COLO829 (cell line): Measurements from ENCODE around the gene GDF15.
"Not testable (repeated sequence)": the region's sequence is repeated elsewhere in the genome, so short reads cannot be mapped to it uniquely, and the experiment has no call there.

Experiments used
- DNase-seq: peaks from one replicate; pipeline ENCODE4 v3.0.0; 2012; ENCODE audit warnings: low spot score

Gene GDF15

GRCh38 chr19:18364277-18364825, 21.6 kb upstream of the GDF15 start:
- not testable (repeated sequence) for DNase-seq

- DNase-seq = peak; percentile 95
Observed at GRCh38 chr19:18364826-18365528, 21.0 kb upstream of the GDF15 start.

DNA sequence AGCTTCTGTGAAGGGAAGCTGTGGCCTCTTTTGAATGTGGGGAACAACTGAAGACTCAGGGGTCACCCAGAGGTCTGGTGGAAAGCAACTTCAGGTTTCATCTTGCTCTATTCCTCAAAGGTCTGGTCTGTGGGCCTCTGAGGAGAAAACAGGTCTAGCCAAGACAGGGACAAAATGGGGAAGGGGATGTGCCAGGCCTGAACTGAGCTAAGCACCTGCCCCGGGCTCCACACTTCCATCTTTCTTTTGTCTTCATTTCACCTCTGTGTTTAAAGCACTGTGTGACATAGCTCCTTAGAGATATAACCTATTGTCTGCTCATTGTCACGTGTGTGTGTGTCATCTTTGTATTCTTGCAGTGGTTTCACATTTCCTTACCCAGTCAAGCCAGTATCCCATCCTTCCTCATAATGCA, 19.9 kb upstream of the GDF15 start:
- DNase-seq = no peak

GRCh38 chr19:18368504-18369222, 17.3 kb upstream of the GDF15 start:
- no peak for DNase-seq

- no peak for DNase-seq
Observed at GRCh38 chr19:18373407-18373891, 12.5 kb upstream of the GDF15 start.

DNA sequence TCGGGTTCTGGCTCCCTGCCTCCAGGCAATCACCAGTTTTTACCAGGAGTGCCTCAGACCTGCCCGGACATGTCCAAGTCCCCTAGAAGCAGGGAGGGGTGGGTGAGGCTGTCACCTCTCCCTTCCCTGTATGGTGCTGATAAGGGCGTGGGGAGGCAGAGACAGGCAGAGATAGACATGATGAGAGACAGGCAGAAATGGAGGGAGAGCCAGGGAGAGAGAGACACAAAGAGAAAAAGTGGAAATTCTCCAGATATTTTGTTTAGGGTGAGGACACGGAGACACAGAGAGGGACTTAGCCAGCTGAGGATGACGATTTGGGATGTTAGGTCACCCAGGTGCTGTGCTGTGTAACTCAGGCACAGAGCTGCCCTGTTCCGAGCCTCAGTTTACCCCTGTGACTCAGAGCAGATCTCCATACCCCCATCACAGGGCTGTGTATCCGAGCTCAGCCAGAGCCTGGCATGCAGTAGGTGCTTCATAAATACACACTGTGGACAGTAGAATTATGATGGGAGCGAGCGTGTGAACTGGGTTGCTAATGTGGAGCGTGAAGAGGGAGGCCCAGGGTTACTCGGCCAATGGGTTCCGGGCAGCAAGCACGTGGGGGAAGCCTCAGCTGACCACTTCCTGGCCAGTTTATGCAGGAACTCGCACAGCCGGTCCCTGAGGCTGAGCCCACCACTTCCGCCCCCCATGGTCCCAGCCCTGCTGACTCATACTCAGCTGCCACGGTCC, 11.9 kb upstream of the GDF15 start:
- peak; percentile 97 for DNase-seq

- DNase-seq = no peak
Observed at GRCh38 chr19:18377026-18377425, 8.9 kb upstream of the GDF15 start.

GRCh38 chr19:18379803-18380747, 5.9 kb upstream of the GDF15 start:
- DNase-seq = no peak

DNA sequence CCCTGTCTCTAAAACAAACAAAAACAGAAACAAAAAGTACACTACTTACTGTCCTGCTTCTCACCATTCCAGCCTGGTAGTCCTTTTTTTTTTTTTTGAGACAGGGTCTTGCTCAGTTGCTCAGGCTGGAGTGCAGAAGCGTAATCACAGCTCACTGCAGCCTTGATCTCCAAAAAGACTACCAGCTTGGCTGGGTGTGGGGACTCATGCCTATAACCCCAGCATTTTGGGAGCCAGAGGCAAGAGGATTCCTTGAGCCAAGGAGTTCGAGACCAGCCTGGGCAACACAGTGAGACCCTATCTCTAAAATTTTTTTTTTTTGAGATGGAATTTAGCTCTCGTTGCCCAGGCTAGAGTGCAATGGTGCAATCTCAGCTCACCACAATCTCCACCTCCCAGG, 5.1 kb upstream of the GDF15 start:
- no peak for DNase-seq

DNA sequence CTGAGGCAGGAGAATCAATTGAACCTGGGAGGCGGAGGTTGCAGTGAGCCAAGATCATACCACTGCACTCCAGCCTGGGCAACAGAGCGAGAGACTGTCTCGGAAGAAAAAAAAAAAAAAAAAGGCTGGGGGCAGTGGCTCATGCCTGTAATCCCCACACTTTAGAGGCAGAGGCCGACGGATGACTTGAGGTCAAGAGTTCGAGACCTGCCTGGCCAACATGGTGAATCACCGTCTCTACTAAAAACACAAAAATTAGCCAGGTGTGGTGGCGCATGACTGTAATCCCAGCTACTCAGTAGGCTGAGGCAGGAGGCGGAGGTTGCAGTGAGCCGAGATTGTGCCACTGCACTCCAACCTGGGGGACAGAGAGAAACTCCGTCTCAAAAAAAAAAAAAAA, 2.3 kb upstream of the GDF15 start:
- not testable (repeated sequence) for DNase-seq

DNA sequence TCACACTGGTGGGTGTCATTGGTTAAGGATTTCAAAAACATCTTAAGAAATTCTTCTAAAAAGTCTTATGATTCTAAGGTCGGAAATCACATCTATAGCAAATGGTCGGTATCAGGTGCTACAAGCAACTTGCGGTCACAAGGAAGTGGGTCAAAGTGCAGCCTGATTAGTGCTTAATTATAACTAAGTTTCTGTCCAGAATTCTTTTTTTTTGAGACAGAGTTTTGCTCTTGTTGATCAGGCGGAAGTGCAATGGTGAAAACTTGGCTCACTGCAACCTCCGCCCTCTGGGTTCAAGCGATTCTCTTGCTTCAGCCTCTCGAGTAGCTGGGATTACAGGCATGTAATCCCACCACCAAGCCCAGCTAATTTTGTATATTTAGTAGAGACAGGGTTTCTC, 1.2 kb upstream of the GDF15 start:
- no peak for DNase-seq

DNA sequence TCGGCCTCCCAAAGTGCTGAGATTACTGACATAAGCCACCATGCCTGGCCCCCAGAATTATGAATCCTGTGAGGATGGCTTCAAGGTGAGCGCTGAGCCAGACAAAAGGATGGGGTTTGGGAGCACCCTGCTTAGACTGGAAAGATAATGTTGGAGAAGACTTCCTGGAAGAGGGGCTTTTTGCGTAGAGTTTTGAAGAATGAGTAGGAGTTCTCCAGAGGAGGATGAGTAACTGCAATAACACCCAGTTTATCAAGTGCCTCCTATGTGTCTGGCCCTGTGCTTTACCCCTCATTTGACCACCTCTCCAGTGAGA, 641 bp upstream of the GDF15 start:
- DNase-seq = no peak

- DNase-seq = no peak
Observed at GRCh38 chr19:18386543-18387271, 749 bp downstream of the GDF15 start.

DNA sequence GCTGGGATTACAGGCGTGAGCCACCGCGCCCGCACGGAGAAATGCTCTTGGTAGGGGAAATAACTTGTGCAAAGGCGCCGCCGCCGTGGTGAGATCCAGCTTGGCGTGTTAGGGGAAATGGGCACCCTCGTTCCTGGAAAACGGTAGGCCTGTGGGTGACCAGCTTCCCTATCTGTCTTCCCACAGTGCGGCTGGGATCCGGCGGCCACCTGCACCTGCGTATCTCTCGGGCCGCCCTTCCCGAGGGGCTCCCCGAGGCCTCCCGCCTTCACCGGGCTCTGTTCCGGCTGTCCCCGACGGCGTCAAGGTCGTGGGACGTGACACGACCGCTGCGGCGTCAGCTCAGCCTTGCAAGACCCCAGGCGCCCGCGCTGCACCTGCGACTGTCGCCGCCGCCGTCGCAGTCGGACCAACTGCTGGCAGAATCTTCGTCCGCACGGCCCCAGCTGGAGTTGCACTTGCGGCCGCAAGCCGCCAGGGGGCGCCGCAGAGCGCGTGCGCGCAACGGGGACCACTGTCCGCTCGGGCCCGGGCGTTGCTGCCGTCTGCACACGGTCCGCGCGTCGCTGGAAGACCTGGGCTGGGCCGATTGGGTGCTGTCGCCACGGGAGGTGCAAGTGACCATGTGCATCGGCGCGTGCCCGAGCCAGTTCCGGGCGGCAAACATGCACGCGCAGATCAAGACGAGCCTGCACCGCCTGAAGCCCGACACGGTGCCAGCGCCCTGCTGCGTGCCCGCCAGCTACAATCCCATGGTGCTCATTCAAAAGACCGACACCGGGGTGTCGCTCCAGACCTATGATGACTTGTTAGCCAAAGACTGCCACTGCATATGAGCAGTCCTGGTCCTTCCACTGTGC, 2.4 kb downstream of the GDF15 start:
- DNase-seq = peak; percentile 68

- DNase-seq = no peak
Observed at GRCh38 chr19:18388960-18389725, 3.2 kb downstream of the GDF15 start.

GRCh38 chr19:18389726-18390064, 3.7 kb downstream of the GDF15 start:
- DNase-seq = no peak

DNA sequence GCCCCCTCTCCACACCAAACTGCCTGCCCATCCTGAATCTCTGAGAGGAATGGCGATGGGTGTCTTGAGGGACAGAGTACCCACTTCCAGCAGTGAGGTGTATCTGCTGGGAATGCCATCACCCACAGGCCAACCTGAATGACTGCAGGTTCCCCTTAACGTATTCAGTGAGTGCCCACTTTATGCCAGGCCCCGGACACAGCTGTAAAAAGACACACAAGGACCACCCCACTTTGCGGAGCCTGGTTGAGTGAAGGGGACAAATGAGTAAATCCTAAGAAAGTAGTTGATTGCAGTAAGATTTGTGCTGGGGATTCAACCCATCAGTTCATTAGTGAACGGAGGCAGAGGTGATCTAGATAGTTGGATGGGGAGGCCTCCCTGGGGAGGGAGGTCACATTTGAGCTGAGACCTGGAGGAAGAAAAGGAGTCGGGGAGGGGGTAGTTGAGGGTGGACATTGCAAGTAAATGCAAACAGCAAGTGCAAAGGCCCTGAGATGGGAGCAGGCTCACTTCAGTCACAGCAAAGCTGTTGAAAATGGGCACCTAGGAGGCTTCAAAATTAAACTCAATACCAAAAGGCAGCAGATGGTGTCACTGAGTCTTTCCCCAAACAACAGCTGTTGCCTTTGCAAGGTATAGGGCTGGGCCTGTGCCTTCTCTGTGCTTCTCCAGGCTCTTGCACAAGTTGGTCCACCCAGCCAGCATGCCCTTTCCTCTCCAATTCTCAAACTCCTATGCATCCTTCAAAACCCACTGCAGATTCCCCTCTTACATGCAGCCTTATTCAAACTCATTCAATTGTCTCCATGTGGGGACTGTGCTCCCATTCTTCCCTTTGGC, 4.3 kb downstream of the GDF15 start:
- no peak for DNase-seq

GRCh38 chr19:18391509-18392075, 5.6 kb downstream of the GDF15 start:
- DNase-seq = no peak
